ENCODE data around the gene RPS26. TPM values are rescaled to one million over a fixed set of nuclear protein-coding genes. Genes with fewer than 3 reads are reported as not detected.

RPS26 gene
- total RNA-seq, 4 donors from 2014 or later = 564 to 1,937 (median 779) TPM

DNA sequence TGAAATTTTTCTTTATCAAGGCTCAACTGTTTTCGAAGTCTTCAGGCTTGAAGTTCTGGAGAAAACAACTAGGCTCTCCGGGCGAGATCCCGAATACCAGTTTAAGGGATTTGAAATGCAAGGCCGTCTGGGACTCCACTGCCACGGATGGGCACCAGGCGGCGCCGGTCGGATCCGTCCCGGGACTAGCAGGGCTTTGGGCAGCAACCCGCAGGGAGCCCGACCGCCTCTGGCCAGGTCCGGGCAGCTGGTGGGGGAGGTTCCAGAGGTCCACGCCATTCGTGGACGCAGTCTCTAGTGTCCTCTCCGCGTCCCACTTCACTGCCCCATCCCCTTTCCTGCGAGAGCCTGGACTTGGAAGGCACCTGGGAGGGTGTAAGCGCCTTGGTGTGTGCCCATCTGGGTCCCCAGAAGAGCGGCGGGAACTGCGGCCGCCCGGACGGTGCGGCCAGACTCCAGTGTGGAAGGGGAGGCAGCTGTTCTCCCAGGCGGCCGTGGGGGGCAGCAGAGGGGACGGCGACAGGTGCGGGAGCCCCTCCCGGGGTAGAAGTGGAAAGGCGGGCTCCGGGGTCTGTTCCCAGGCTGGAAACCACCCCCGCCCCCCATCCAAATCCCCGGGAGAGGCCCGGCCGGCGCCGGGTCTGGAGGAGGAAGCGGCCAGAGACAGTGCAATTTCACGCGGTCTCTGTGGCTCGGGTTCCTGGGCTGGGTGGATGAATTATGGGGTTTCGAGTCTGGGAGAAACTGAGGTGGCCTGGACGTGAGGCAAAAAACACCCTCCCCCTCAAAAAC lies 37.4 kb downstream of the RPS26 start:
- Histone ChIP-seq H3K27me3 (no peaks in the 10 kb centered on the region), H3K4me1 (peaks cover 0 to 18% (median 3%) of the 10 kb centered on the region in 4 donors), H3K4me3 (peak overlapping the region; percentile 45 to 94 (median 64)), H3K9me3 (no peaks in the 10 kb centered on the region), H3K27ac (peak overlapping the region; percentile 50 to 99 (median 94)), H3K36me3 (peaks cover 0 to 8% (median 0%) of the 10 kb centered on the region in 3 donors)
- DNase-seq = peak; percentile 53 to 95 (median 94)
- TF ChIP-seq POLR2A (IDR thresholded peaks at IDR 0.05) = peak; percentile 54 to 57
- TF ChIP-seq, protein P1, sequence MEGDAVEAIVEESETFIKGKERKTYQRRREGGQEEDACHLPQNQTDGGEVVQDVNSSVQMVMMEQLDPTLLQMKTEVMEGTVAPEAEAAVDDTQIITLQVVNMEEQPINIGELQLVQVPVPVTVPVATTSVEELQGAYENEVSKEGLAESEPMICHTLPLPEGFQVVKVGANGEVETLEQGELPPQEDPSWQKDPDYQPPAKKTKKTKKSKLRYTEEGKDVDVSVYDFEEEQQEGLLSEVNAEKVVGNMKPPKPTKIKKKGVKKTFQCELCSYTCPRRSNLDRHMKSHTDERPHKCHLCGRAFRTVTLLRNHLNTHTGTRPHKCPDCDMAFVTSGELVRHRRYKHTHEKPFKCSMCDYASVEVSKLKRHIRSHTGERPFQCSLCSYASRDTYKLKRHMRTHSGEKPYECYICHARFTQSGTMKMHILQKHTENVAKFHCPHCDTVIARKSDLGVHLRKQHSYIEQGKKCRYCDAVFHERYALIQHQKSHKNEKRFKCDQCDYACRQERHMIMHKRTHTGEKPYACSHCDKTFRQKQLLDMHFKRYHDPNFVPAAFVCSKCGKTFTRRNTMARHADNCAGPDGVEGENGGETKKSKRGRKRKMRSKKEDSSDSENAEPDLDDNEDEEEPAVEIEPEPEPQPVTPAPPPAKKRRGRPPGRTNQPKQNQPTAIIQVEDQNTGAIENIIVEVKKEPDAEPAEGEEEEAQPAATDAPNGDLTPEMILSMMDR (IDR thresholded peaks at IDR 0.05) = peak; percentile 19 to 88 (median 68)

DNA sequence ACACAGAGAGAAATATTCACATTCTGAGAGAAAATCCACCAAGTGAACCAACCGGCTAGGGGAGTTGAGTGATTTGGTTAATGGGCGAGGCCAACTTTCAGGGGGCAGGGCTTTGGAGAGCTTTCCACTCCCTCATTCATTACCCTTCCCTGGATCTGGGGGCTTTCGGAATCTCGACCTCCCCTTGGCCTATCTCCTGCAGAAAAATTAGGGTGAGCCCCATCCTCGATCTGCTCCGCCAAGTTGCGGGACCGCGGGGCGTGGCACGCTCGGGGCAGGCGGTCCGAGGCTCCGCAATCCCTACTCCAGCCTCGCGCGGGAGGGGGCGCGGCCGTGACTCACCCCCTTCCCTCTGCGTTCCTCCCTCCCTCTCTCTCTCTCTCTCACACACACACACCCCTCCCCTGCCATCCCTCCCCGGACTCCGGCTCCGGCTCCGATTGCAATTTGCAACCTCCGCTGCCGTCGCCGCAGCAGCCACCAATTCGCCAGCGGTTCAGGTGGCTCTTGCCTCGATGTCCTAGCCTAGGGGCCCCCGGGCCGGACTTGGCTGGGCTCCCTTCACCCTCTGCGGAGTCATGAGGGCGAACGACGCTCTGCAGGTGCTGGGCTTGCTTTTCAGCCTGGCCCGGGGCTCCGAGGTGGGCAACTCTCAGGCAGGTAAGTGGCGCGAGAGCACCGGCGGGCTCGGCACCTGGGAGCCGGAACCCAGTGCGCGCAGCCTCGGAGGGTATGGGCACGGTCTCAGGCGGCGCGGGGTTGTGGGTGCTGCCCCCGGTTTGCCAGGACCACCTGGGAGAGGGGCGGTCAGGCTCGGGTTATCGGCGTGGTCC lies 38.2 kb downstream of the RPS26 start, which contains the start of gene ERBB3:
TSS of gene ERBB3 (plus strand) at position 443 of the 833 bp plus-strand sequence. CDS start at position 579, 136 bp downstream.
- DNase-seq = peak; percentile 24 to 94 (median 90)
- TF ChIP-seq, protein P1 (IDR thresholded peaks at IDR 0.05) = peak in 3 of 6 experiments; percentile 40 to 54 (median 42)
- peak; percentile 96 for TF ChIP-seq POLR2A (IDR thresholded peaks at IDR 0.05)
- peaks cover 0 to 24% (median 3%) of the 10 kb centered on the region in 4 donors for H3K4me1 ChIP-seq
- no peaks in the 10 kb centered on the region for H3K27me3 ChIP-seq
- peak within 1 kb of the TSS; percentile 45 to 94 (median 64) for H3K4me3 ChIP-seq
- peak within 1 kb of the TSS; percentile 50 to 99 (median 94) for H3K27ac ChIP-seq
- H3K36me3 ChIP-seq = peaks cover 0 to 16% (median 0%) of the 10 kb centered on the region in 3 donors
- H3K9me3 ChIP-seq = no peaks in the 10 kb centered on the region

DNA sequence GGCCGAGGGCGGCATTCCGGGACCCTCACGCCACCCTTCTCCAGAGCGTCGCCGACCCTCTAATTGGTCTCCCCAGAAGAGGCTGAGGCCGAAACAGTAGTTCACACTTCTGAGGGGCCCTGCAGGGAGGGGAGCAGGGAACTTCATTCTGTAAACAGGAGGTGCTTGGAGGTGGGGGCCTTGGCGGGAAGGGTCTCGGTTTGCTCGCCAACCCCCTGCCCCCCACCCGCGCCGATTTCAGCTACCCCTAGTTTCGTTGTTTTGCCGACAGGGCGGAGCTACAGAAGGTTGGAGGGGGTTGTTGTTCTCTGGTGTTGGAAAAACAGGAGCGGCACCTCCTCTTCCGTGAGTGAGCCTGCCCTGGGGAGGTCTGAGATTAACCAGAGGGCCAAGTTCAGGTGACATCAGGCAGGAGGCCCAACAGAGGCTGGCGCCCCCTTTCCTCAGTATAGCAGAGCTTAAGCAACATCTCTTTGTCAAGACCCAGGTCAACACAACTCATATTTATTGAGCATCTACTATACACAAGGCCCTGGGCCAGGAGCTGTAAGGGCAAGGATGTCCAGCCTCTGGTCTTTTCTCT lies 38.9 kb downstream of the RPS26 start:
- DNase-seq = peak in 2 of 3 donors; percentile 84 to 86
- H3K27me3 ChIP-seq = no peaks in the 10 kb centered on the region
- peaks cover 0 to 29% (median 3%) of the 10 kb centered on the region in 4 donors for H3K4me1 ChIP-seq
- H3K27ac ChIP-seq = peak overlapping the region; percentile 43 to 99 (median 94)
- TF ChIP-seq, protein P1 (IDR thresholded peaks at IDR 0.05) = peak in 1 of 6 experiments; percentile 17
- TF ChIP-seq POLR2A (IDR thresholded peaks at IDR 0.05) = peak; percentile 90 to 95
- no peaks in the 10 kb centered on the region for H3K9me3 ChIP-seq
- H3K4me3 ChIP-seq = peak overlapping the region; percentile 45 to 94 (median 64)
- H3K36me3 ChIP-seq = peaks cover 0 to 22% (median 0%) of the 10 kb centered on the region in 3 donors

DNA sequence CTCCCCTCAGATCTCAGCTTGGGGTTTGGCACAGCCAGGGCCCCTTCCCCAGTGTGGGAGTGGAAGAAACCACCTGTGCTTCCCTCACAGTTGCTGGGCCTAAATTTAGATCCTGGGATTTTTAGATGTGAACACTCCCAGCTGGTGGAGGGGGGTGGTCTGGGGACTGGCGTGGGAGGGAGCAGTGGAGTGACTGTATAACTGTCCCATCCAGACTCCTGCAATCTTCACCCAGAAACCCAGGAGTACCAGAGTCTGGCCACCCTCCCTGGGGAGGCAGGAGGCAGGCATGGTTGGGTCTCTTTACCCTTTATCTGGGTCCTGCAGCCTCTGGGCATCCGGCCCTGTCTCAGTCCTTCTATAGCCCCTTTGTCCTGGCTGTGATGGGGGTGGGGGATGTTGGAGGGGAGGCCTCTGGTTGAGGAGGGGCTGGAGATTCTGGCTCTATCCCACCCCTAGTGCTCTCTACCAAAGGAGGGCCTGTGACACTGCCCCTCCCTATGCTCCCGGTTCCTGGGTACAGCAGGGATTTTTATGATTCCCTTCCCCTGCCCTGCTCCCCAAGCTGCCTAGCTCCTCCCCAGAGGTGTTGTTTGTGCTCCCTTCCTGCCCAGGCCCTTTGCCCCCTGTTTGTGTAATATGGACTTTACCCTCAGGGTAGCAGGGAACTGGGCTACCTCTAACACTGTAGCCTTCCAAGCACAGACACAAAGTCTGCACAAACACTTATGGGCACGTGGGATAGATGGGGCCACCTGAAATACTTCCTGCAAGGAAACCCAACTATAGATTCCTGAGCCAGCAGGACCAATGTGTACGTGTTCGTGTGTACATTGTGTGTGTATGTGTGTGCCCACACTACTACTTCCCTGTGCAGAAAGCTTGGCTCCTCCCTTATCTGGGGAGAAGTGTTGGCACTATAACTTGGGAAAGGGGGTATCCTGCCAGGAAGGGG lies 40.0 kb downstream of the RPS26 start:
- Histone ChIP-seq H3K4me1 (peaks cover 0 to 36% (median 3%) of the 10 kb centered on the region in 4 donors), H3K27me3 (no peaks in the 10 kb centered on the region), H3K4me3 (peak overlapping the region in 3 of 4 donors; percentile 46 to 94 (median 83)), H3K9me3 (no peaks in the 10 kb centered on the region), H3K36me3 (peaks cover 0 to 29% (median 0%) of the 10 kb centered on the region in 3 donors), H3K27ac (peak overlapping the region in 3 of 4 donors; percentile 90 to 99 (median 97))
- peak in 2 of 3 donors; percentile 82 to 87 for DNase-seq
- TF ChIP-seq, protein P1 (IDR thresholded peaks at IDR 0.05) = no peak
- peak; percentile 85 to 94 for TF ChIP-seq POLR2A (IDR thresholded peaks at IDR 0.05)

Measured in Peyer's patch (tissue), 4 donors.